Activated naive CD8-positive, alpha-beta T cell treated with anti-CD3 and anti-CD28 coated beads, Interleukin-2, amount 10 ng/mL, durations not matched to agents 7 days and 5 days (primary cell): Measurements from ENCODE around the gene XKR7. TPM values are rescaled to one million over a fixed set of nuclear protein-coding genes. Genes with fewer than 3 reads are reported as not detected.
"Not testable (repeated sequence)": the region's sequence is repeated elsewhere in the genome, so short reads cannot be mapped to it uniquely, and the experiment has no call there.

Source experiments
- ATAC-seq: fragments of 150-1000 bp; cut with Tn5 transposase; one replicate; pipeline ENCODE4 v1.10.0; 2021; ENCODE audit warnings: low read depth, moderate library complexity
- POLR2A ChIA-PET: fragments of 350-600 bp; sonication (Branson Sonifier 250); formaldehyde crosslinking; loops from one replicate; lab custom pipeline; 2021; ENCODE audit warnings: antibody characterized with exemption; lab: Charles Lee
- DNase-seq: peaks from one replicate; pipeline ENCODE4 v3.0.0; 2021
- H3K27ac Mint-ChIP-seq: one replicate; pipeline ENCODE4 v1.8.0; 2022; ENCODE audit warnings: mild to moderate bottlenecking, mixed read lengths
- H3K27me3 Mint-ChIP-seq: one replicate; pipeline ENCODE4 v1.8.0; 2022; ENCODE audit warnings: mild to moderate bottlenecking, moderate library complexity, mixed read lengths
- H3K36me3 Mint-ChIP-seq: one replicate; pipeline ENCODE4 v1.8.0; 2021; ENCODE audit warnings: mild to moderate bottlenecking, mixed read lengths
- H3K4me1 Mint-ChIP-seq: one replicate; pipeline ENCODE4 v1.8.0; 2021; ENCODE audit warnings: mixed read lengths
- H3K4me3 Mint-ChIP-seq: one replicate; pipeline ENCODE4 v1.8.0; 2022; ENCODE audit warnings: mild to moderate bottlenecking, moderate library complexity, mixed read lengths
- H3K9me3 Mint-ChIP-seq: one replicate; pipeline ENCODE4 v1.8.0; 2021; ENCODE audit warnings: mixed read lengths
- total RNA-seq, 2 experiments: library from RNA; stranded (reverse); gene quantifications; one replicate each; pipeline ENCODE4 v1.2.3, GENCODE V29; 2021

Gene XKR7, protein sequence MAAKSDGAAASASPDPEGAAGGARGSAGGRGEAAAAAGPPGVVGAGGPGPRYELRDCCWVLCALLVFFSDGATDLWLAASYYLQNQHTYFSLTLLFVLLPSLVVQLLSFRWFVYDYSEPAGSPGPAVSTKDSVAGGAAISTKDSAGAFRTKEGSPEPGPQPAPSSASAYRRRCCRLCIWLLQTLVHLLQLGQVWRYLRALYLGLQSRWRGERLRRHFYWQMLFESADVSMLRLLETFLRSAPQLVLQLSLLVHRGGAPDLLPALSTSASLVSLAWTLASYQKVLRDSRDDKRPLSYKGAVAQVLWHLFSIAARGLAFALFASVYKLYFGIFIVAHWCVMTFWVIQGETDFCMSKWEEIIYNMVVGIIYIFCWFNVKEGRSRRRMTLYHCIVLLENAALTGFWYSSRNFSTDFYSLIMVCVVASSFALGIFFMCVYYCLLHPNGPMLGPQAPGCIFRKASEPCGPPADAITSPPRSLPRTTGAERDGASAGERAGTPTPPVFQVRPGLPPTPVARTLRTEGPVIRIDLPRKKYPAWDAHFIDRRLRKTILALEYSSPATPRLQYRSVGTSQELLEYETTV
- not detected for total RNA-seq

DNA sequence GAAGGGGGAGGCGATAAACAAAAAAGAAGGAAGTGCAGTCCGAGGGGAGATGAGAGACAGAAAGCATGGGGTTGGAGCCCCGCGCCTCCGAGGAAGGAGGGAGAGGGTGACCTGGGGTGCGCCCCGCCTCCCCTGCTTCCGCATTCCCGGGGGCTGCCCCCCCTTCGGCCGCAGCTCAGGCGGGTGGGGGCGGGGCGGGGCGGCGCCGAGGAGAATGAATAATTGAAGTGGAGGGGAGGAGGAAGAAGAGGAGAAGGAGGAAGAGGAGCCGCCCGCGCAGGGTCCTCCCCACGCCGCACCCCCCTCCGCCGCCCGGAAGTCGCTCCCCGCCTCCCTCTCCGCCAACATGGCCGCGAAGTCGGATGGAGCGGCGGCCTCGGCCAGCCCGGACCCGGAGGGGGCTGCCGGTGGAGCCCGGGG lies at the start of gene XKR7:
XKR7 (plus strand) TSS at position 322 of the 420 bp plus-strand sequence; CDS start at position 347, 25 bp downstream.
- no peak for DNase-seq
- Mint-ChIP-seq H3K36me3 (no peaks in the 10 kb centered on the region), H3K4me3 (peak within 1 kb of the TSS; percentile 87), H3K27ac (no peak within 1 kb of the TSS), H3K4me1 (peaks cover 5% of the 10 kb centered on the region), H3K9me3 (no peaks in the 10 kb centered on the region), H3K27me3 (peaks cover 36% of the 10 kb centered on the region)
- ATAC-seq = peak; percentile 69
- POLR2A ChIA-PET = no interaction called here

DNA sequence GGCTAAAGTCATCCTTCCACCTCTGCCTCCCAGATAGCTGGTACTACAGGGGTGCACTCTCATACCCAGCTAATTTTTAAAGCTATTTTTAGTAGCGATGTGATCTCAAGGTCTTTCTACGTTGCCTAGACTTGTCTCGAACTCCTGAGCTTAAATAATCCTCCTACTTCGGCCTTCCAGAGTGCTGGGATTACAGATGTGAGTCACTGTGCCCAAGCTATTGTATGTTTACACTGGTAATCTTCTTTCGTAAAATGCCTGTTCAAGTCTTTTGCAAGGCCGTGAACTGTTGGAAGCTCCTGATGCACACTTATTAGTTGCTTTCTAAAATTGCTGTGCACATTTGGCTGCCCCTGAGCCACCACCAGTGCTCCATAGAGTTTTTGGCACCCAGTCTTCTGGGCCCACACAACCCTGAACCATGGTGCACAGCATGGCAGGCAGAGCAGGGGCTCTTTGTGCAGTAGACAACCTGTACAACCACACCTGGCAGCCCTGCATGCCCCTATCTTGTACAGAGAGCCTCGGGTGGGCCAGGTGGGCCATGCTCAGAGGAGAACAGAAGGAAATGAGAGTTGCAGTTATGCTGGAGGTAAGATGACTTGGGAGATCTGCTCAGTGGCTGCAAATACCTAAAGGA lies 49.4 kb upstream of the XKR7 start:
- Mint-ChIP-seq H3K9me3 (no peaks in the 10 kb centered on the region), H3K4me1 (no peaks in the 10 kb centered on the region), H3K27me3 (peaks cover 6% of the 10 kb centered on the region), H3K27ac (no peak overlapping the region), H3K4me3 (no peak overlapping the region), H3K36me3 (no peaks in the 10 kb centered on the region)
- DNase-seq (no peak), ATAC-seq (no peak)
- POLR2A ChIA-PET = no interaction called here

DNA sequence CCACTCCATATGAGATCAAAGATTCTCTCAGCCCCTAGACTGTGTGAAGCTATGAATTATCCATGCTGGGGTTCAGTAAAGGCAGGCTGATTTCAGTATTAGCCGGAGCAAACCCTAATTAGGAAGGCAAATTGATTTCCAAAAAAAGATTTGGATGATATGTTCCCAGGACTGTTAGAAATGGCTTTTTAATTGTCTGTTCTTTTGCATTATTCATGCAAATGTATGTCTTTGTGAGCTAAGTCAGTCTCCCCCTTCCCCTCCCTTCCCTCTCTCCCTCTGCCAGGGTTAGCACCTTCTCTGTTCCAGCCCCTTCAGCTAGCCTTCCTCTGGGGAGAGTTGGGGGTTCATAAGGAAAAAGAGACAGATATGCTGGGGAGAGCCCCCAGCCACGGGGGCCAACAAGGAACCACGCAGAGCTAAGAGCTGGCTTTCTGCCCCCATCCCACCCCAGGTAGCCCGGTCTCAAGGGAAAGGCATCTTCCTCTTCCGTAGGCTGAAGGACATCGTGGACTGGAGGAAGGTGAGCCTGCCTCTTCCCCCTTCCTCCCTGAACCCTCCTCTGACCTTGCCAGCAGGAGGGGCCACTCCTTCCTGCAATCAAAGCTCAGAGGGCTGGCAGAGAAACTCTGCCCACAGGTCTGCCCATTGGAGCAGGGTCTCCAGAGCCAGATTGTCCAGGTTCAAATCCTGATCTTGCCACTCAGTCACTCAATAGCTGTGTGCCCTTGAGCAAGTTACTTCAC lies 48.4 kb upstream of the XKR7 start:
- DNase-seq (no peak), ATAC-seq (no peak)
- H3K27ac Mint-ChIP-seq = no peak overlapping the region
- H3K4me3 Mint-ChIP-seq = no peak overlapping the region
- POLR2A ChIA-PET = no interaction called here
- H3K9me3 Mint-ChIP-seq = no peaks in the 10 kb centered on the region
- H3K4me1 Mint-ChIP-seq = peaks cover 1% of the 10 kb centered on the region
- no peaks in the 10 kb centered on the region for H3K36me3 Mint-ChIP-seq
- H3K27me3 Mint-ChIP-seq = peaks cover 6% of the 10 kb centered on the region

DNA sequence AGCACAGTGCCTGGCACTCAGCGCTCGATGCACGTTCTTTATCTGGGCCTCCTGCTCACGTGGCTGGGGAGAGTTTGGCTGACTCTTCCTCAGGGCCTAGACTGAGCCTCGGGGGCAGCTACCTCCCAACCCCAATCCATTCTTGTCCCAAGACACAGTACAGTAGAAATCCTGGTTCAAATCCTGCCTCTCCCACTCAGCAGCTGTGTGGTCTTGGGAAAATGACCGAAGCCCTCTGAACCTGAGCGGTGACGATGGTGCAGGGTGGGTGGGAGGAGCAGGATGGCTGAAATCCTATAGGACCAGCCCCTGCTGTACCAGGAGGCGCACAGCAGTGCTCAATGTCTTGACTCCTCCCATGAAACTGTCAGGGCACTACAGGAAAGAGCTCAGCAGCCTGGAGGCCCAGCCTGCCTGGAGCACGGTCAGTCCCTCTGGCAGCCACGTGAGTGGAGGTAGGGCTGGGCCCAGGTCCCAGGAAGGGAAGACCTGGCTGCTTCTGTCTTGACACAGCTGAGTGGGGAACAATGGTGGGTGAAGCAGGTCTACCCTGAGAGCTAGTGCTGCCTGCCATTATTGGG lies 47.6 kb upstream of the XKR7 start:
- peaks cover 9% of the 10 kb centered on the region for H3K27me3 Mint-ChIP-seq
- no peaks in the 10 kb centered on the region for H3K9me3 Mint-ChIP-seq
- DNase-seq = no peak
- peaks cover 1% of the 10 kb centered on the region for H3K4me1 Mint-ChIP-seq
- POLR2A ChIA-PET = no interaction called here
- H3K4me3 Mint-ChIP-seq = no peak overlapping the region
- H3K36me3 Mint-ChIP-seq = no peaks in the 10 kb centered on the region
- no peak overlapping the region for H3K27ac Mint-ChIP-seq
- ATAC-seq = no peak

DNA sequence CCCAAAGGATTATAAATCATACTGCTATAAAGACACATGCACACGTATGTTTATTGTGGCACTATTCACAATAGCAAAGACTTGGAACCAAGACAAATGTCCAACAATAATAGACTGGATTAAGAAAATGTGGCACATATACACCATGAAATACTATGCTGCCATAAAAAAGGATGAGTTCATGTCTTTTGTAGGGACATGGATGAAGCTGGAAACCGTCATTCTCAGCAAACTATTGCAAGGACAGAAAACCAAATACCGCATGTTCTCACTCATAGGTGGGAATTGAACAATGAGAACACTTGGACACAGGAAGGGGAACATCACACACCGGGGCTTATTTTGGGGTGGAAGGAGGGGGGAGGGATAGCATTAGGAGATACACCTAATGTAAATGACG lies 46.5 kb upstream of the XKR7 start:
- H3K9me3 Mint-ChIP-seq, H3K36me3 Mint-ChIP-seq, POLR2A ChIA-PET, ATAC-seq, H3K27ac Mint-ChIP-seq, DNase-seq, H3K27me3 Mint-ChIP-seq, H3K4me3 Mint-ChIP-seq, H3K4me1 Mint-ChIP-seq: not testable (repeated sequence)

DNA sequence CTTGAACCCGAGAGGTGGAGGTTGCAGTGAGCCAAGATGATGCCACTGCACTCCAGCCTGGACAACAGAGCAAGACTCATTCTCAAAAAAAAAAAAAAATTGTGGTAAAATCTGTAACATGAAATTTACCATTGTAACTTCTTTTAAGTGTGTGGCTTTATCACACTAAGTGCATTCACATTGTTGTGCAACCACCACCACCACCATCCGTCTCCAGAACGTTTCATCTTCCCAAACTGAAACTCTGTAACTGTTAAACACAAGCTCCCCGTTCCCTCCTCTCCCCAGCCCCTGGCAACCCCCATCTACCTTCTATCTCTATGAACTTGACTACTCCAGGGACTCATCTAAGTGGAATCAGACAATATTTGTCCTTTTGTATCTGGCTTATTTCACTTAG lies 45.8 kb upstream of the XKR7 start:
- Mint-ChIP-seq H3K9me3 (no peaks in the 10 kb centered on the region), H3K4me3 (no peak overlapping the region), H3K27me3 (peaks cover 9% of the 10 kb centered on the region)

DNA sequence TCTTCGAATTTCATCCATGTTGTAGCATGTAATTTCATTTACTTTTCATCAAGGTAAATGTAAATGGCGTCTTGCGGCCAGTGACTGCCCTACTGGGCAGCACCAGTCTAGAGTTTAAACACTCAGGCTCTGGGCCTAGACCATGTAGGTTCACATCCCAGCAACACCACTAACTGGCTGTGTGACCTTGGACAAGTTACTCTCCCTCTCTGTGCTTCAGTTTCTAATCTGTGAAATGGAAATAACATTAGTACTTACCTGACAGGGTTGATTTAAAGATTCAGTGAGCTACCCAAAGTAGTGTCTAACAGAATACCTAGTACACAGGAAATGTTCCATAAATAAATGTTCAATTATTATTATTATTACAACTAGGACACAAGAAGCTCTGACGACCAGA lies 45.4 kb upstream of the XKR7 start:
- POLR2A ChIA-PET = no interaction called here
- no peak overlapping the region for H3K27ac Mint-ChIP-seq
- no peaks in the 10 kb centered on the region for H3K36me3 Mint-ChIP-seq
- H3K9me3 Mint-ChIP-seq = no peaks in the 10 kb centered on the region
- no peak overlapping the region for H3K4me3 Mint-ChIP-seq
- H3K27me3 Mint-ChIP-seq = peaks cover 10% of the 10 kb centered on the region
- DNase-seq (no peak), ATAC-seq (no peak)
- peaks cover 1% of the 10 kb centered on the region for H3K4me1 Mint-ChIP-seq

More for the DNA sequence above, 45.8 kb upstream of the XKR7 start:
- Mint-ChIP-seq H3K27ac (no peak overlapping the region), H3K36me3 (no peaks in the 10 kb centered on the region), H3K4me1 (peaks cover 1% of the 10 kb centered on the region)
- POLR2A ChIA-PET = no interaction called here
- DNase-seq = no peak
- ATAC-seq = no peak

DNA sequence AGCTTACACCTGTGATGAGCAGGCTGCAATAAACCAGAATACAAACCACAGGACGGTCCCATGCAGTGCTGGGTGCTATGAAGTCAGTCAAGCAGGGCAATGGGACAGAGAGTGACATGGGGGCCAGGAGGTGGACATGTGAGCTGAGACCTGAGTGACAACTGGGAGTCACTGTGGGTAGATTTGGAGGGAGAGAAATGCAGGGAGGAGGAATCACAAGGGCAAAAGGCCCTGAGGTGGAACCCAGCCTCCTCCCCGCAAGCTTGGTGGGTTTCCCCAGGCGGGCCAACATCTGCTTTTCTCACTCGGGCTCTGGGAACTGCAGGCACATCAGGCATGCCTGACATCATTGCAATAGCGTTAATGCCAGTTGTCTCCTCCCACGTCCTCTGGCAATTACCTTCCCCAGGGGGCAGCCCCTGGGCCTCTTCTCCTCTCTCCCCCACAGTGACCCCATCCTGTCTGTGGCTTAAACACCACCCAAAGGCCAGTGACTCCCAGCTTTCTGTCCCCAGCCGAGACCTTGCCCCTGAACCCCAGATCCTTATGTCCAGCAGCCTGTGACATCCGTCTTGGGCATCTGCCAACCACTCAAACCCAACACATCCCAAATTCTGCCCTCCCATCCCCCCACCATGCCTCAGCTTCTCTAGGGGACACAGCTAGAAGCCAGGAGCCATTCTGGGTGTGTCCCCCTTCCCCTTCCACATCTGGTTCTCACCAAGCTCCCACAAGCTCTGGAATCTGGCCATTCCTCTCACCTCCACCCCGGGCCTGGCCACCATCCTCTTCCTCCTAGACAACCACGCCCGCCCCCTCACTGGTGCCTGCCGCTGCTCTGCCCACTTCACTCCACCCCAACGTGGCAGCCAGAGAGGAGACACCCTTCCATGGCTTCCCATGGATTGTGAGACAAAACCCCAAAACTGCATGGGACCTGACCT lies 44.3 kb upstream of the XKR7 start:
- POLR2A ChIA-PET = no interaction called here
- Mint-ChIP-seq H3K9me3 (no peaks in the 10 kb centered on the region), H3K27me3 (peaks cover 12% of the 10 kb centered on the region), H3K4me3 (no peak overlapping the region), H3K27ac (no peak overlapping the region), H3K36me3 (no peaks in the 10 kb centered on the region), H3K4me1 (peaks cover 1% of the 10 kb centered on the region)
- no peak for ATAC-seq
- no peak for DNase-seq

DNA sequence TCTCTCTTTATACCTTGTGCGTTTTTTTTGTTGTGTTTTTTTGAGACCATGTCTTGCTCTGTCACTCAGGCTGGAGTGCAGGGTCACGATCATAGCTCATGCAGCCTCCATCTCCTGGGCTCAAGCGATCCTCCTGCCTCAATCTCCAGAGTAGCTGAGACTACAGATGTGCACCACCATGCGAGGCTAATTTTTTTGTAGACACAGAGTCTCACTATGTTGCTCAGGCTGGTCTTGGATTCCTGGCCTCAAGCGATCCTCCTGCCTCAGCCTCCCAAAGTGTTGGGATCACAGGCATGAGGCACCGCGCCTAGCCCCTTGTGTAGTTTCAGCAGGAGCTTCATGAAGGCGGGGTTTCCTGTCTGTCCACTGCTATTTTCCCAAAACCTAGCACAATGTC lies 43.4 kb upstream of the XKR7 start:
- Mint-ChIP-seq H3K27me3 (peaks cover 16% of the 10 kb centered on the region), H3K4me3 (no peak overlapping the region), H3K4me1 (peaks cover 1% of the 10 kb centered on the region), H3K36me3 (no peaks in the 10 kb centered on the region), H3K9me3 (no peaks in the 10 kb centered on the region), H3K27ac (no peak overlapping the region)
- ATAC-seq (no peak), DNase-seq (no peak)
- POLR2A ChIA-PET = no interaction called here

DNA sequence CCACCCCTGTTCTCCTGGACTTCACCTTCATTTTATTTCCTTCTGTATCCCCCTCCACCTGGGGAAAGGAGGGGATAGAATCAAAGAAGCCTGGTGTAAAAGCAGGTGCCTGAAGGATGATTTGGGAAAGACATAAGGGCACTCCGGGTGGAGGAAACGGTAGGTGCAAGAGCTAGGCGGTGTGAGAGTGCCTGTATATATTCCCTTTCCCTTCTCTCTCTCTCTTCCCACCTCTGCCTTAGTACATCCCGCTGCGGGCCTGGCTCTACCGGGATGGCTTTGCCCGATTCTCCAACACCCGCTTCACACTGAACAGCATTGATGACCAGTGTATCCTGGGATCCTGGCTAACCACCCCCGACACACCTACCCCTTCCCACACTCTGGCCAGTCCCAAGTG lies 42.3 kb upstream of the XKR7 start:
- H3K27me3 Mint-ChIP-seq = peaks cover 21% of the 10 kb centered on the region
- no peak for ATAC-seq

DNA sequence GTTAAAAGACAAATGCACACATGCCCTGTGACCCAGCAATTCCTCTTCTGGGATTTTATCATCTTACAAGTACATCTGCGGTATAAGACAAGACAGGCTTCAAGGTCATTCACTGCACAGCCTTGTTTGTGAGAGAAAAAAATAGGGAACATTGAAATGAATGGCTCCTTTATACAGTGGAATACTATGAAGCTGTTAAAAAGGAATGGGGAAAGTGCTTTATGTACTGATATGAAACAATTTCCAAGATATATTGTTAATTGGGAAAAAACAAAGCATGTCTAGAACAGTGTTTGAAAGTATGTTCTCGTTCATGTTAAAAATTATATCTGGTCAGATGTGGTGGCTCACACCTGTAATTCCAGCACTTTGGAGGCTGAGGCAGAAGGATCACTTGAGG lies 41.5 kb upstream of the XKR7 start:
- POLR2A ChIA-PET = interaction anchor here (0.7 kb wide), 1 partner anchor 197 kb away, joined by 4 read pairs; no protein-coding TSS in a partner anchor
- no peak overlapping the region for H3K27ac Mint-ChIP-seq
- no peaks in the 10 kb centered on the region for H3K9me3 Mint-ChIP-seq
- no peaks in the 10 kb centered on the region for H3K36me3 Mint-ChIP-seq
- no peak for ATAC-seq
- H3K27me3 Mint-ChIP-seq = peaks cover 29% of the 10 kb centered on the region
- H3K4me1 Mint-ChIP-seq = peaks cover 1% of the 10 kb centered on the region
- no peak overlapping the region for H3K4me3 Mint-ChIP-seq
- DNase-seq = no peak

More for the DNA sequence above, 42.3 kb upstream of the XKR7 start:
- H3K36me3 Mint-ChIP-seq = no peaks in the 10 kb centered on the region
- H3K27ac Mint-ChIP-seq = no peak overlapping the region
- no peak for DNase-seq
- POLR2A ChIA-PET = no interaction called here
- H3K4me1 Mint-ChIP-seq = peaks cover 1% of the 10 kb centered on the region
- H3K4me3 Mint-ChIP-seq = no peak overlapping the region
- H3K9me3 Mint-ChIP-seq = no peaks in the 10 kb centered on the region

DNA sequence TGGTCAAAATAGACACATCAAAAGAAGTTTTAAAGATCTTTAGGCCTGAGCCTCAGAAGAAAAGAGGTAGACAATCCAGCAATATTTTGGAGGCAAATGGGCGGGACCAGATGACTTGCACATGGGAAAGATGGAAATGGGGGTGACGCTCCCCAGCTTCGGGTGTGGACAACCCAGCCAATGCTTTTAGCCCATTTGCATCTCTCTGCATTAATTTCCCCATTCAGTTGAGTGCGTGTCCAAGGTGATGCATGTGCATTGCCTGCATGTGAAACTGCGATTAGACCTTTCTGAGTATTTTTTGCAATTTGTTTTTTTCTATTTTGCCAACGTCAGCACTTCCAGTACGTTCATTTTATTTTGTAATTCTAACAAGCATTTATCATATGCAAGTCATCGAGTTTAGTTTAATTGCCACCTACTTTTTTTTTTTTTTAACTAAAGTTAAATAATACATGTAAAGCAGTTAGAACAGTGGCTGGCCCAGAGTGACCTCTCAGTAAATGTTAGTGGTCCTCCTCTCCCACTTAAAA lies 40.3 kb upstream of the XKR7 start:
- Mint-ChIP-seq H3K27me3 (peaks cover 30% of the 10 kb centered on the region), H3K4me1 (peaks cover 1% of the 10 kb centered on the region), H3K9me3 (no peaks in the 10 kb centered on the region), H3K4me3 (no peak overlapping the region), H3K36me3 (no peaks in the 10 kb centered on the region), H3K27ac (no peak overlapping the region)
- POLR2A ChIA-PET = no interaction called here
- ATAC-seq (no peak), DNase-seq (no peak)
